Activated naive CD4-positive, alpha-beta T cell treated with anti-CD3 and anti-CD28 coated beads for 36 hours (primary cell): ENCODE measurements around the gene TM4SF18. TPM values are rescaled to one million over a fixed set of nuclear protein-coding genes. Genes with fewer than 3 reads are reported as not detected.

Experiments used
- CTCF ChIA-PET: fragments of 350-600 bp; sonication (Branson Sonifier 250); formaldehyde crosslinking; loops from one replicate; lab custom pipeline; 2021; ENCODE audit warnings: antibody characterized with exemption; lab: Charles Lee
- DNase-seq: peaks from one replicate; pipeline ENCODE4 v3.0.0-alpha.2; 2020
- H3K27ac Mint-ChIP-seq: one replicate; pipeline ENCODE4 v1.8.0; 2021; ENCODE audit warnings: mild to moderate bottlenecking, mixed read lengths
- H3K27me3 Mint-ChIP-seq: one replicate; pipeline ENCODE4 v1.8.0; 2021; ENCODE audit warnings: low read depth, mixed read lengths
- H3K36me3 Mint-ChIP-seq: one replicate; pipeline ENCODE4 v1.8.0; 2021; ENCODE audit warnings: low read depth, mixed read lengths
- H3K4me1 Mint-ChIP-seq: one replicate; pipeline ENCODE4 v1.8.0; 2021; ENCODE audit warnings: low read depth, mixed read lengths
- H3K4me3 Mint-ChIP-seq: one replicate; pipeline ENCODE4 v1.8.0; 2021; ENCODE audit warnings: mild to moderate bottlenecking, moderate library complexity, mixed read lengths
- H3K9me3 Mint-ChIP-seq: one replicate; pipeline ENCODE4 v1.8.0; 2021; ENCODE audit warnings: mixed read lengths
- intact Hi-C: fragments of 100-400 bp; cut with micrococcal nuclease; formaldehyde crosslinking; loops from one replicate; pipeline ENCODE4 v1.15.1; 2023
- total RNA-seq, 2 experiments: library from RNA; stranded (reverse); gene quantifications; one replicate each; pipeline ENCODE4 v1.2.3, GENCODE V29; 2021

The TM4SF18 gene
- total RNA-seq, 2 experiments from 2014 or later, result not detected

DNA sequence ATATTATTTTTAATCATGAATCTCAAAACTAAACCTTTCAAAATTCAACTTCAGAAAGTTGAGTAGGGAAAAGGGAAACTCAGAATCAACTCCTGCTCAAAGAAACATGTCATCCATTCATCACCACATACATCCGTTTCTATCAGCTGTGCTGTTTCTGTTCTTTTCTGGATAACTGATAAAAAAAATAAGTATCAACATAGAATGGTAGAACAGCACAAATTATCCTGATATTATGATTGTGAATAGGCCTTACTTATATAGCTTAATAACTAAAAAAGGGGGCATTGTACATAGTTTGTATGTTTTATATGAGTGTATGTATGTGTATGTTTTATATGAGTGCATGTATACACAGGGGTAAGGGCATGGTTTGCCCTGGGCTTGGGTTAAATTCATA lies 41.0 kb upstream of the TM4SF18 start:
- no peaks in the 10 kb centered on the region for H3K9me3 Mint-ChIP-seq
- intact Hi-C loops, result no loop called here
- H3K4me1 Mint-ChIP-seq, result no peaks in the 10 kb centered on the region
- no peaks in the 10 kb centered on the region for H3K36me3 Mint-ChIP-seq
- H3K27me3 Mint-ChIP-seq, result peaks cover 16% of the 10 kb centered on the region
- H3K4me3 Mint-ChIP-seq, result no peak overlapping the region
- no peak for DNase-seq
- CTCF ChIA-PET, result no interaction called here
- H3K27ac Mint-ChIP-seq, result no peak overlapping the region

DNA sequence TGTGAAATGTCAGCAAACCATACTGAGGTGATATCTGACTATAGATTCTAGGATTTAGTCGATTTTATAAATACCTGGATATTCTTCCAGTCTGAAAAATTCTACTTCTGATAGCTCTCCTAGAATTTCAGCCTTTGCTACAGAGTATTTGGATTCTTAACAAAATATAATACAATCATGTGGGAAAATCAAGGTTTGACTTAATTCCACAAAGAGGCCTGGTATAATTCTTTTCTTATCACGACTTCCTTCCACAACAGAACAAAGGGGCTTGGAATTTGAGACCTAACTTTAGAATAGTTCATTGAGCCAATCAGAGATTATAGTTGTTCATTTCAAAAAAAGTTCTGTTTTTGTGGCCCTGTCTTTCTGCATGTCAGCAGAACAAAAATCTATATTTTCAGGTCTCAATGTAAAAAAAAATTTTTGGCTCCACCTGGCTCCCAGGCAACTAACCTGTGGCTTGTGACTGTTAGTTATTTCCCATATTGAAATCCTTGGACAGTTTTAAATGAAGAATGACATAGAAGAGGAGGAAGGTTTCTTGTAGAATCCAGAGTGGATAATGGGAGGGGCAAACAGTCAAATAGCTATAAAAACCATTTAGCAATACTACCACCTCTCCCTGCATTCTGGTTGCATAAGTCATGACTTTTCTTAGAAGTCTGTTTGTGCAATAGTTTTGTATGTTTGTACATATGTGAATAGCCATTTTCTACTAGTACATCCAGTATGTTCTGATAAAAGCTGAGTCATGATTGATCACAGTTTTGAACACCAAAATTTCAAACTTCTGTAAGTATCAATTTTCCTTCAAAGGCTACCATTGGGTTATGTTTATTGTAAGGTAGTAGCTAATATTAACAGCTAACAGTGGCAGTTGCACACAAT lies 40.0 kb upstream of the TM4SF18 start:
- no peaks in the 10 kb centered on the region for H3K36me3 Mint-ChIP-seq
- no peak for DNase-seq
- H3K4me1 Mint-ChIP-seq, result no peaks in the 10 kb centered on the region
- CTCF ChIA-PET, result interaction anchor here (0.6 kb wide), 1 partner anchor 87 kb away, joined by 3 read pairs; no protein-coding TSS in a partner anchor
- no peak overlapping the region for H3K27ac Mint-ChIP-seq
- H3K9me3 Mint-ChIP-seq, result no peaks in the 10 kb centered on the region
- no peak overlapping the region for H3K4me3 Mint-ChIP-seq
- H3K27me3 Mint-ChIP-seq, result peaks cover 20% of the 10 kb centered on the region
- intact Hi-C loops, result no loop called here

GRCh38 chr3:149371723-149372114 lies 38.3 kb upstream of the TM4SF18 start:
- Mint-ChIP-seq H3K4me1 (peaks cover 7% of the 10 kb centered on the region), H3K9me3 (no peaks in the 10 kb centered on the region), H3K36me3 (no peaks in the 10 kb centered on the region), H3K4me3 (no peak overlapping the region), H3K27ac (no peak overlapping the region), H3K27me3 (peaks cover 16% of the 10 kb centered on the region)
- intact Hi-C loops, result no loop called here
- CTCF ChIA-PET, result no interaction called here
- DNase-seq, result no peak

- Mint-ChIP-seq H3K27me3 (peaks cover 15% of the 10 kb centered on the region), H3K4me3 (no peak overlapping the region), H3K27ac (no peak overlapping the region), H3K4me1 (peaks cover 8% of the 10 kb centered on the region), H3K36me3 (no peaks in the 10 kb centered on the region), H3K9me3 (no peaks in the 10 kb centered on the region)
- DNase-seq, result no peak
- CTCF ChIA-PET, result no interaction called here
- intact Hi-C loops, result no loop called here
Measured at GRCh38 chr3:149371001-149371722, 37.7 kb upstream of the TM4SF18 start.

DNA sequence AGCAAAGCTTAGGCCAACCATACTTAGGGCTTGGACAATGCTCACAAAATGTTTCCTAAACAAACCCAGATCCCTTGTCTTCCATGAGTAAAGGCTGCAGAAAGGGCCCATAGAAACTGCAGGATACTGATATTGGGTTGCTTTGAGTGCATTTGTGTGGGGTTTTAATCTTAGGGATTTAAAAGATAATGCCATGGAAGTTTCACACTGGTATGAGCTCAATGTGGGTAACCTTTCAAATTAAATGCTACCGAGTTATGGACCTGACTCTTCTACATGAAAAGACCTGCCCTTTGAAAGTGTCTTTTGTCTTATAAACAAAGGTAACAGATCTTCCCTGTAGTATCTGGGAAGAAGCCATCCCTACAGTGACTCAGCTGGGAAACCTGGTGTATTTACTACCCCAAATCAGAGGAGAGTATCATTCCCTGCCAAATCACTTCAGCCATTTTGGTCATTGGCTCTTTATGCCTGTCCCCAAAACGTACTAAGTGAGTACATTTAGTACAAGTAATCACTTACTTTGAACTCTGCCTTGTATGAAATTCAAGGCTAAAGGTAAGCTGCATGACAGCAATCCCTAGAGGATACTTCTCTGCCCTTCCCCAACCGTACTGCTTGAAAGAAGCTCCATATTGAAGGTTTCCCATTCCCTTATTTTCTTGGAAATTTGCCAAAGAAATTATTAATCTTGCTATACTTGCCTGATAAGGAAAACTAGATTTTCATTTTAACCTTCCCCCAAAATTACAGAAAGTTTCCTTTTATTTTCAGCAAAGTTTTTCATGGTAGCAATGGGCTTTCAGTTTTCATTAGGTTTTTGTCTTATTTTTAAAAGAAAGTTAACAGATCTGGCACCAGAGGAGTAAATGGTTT lies 36.8 kb upstream of the TM4SF18 start:
- Mint-ChIP-seq H3K4me1 (peaks cover 8% of the 10 kb centered on the region), H3K4me3 (no peak overlapping the region), H3K36me3 (no peaks in the 10 kb centered on the region), H3K27me3 (peaks cover 15% of the 10 kb centered on the region), H3K27ac (no peak overlapping the region), H3K9me3 (no peaks in the 10 kb centered on the region)
- CTCF ChIA-PET, result no interaction called here
- DNase-seq, result no peak
- intact Hi-C loops, result no loop called here

DNA sequence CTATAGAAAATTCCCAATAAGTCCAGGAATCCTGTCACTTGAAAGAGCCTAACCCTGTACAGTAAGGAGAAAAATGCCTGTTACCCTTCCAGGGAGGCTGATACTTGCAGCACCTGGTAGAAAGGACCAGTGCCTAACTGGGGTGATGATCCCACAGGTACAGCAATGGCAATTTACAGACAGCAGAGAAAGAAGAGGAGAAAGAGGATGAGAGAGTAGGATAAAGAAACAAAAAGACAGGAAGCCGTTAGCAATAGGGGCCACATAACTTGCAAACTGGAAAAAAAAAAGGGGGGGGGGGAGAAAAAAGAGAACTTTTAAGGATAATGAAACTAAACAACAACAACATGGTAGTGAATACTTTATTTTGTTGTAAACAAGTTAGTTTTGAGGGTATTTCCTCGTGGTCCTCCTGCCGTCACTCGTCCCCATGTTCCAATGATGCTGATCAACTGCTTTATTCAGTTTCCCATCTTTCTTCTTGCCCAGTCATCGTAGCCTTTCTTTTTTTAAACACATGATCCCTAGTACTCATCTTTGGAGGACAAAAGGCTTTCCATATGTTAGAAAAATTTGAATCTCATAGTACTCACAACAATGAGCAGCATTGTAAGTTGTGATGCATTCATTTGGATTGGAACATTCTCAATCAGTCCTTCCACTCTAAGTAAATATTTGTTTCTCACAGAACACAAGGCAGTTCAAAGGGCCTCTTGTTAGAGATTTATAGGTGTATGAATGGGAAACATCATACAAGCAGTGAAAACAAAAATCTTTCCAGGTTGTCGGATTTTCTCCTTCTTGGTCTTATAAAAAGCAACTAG lies 35.5 kb upstream of the TM4SF18 start:
- H3K4me3 Mint-ChIP-seq, result no peak overlapping the region
- H3K9me3 Mint-ChIP-seq, result no peaks in the 10 kb centered on the region
- H3K36me3 Mint-ChIP-seq, result no peaks in the 10 kb centered on the region
- no peak overlapping the region for H3K27ac Mint-ChIP-seq
- H3K4me1 Mint-ChIP-seq, result peaks cover 8% of the 10 kb centered on the region
- CTCF ChIA-PET, result no interaction called here
- intact Hi-C loops, result no loop called here
- peaks cover 15% of the 10 kb centered on the region for H3K27me3 Mint-ChIP-seq
- DNase-seq, result no peak

- CTCF ChIA-PET, result no interaction called here
- H3K4me3 Mint-ChIP-seq, result no peak overlapping the region
- H3K4me1 Mint-ChIP-seq, result peaks cover 8% of the 10 kb centered on the region
- no peaks in the 10 kb centered on the region for H3K36me3 Mint-ChIP-seq
- no peak overlapping the region for H3K27ac Mint-ChIP-seq
- DNase-seq, result no peak
- H3K9me3 Mint-ChIP-seq, result no peaks in the 10 kb centered on the region
- peaks cover 17% of the 10 kb centered on the region for H3K27me3 Mint-ChIP-seq
- intact Hi-C loops, result no loop called here
Measured at GRCh38 chr3:149368201-149368673, 34.8 kb upstream of the TM4SF18 start.

DNA sequence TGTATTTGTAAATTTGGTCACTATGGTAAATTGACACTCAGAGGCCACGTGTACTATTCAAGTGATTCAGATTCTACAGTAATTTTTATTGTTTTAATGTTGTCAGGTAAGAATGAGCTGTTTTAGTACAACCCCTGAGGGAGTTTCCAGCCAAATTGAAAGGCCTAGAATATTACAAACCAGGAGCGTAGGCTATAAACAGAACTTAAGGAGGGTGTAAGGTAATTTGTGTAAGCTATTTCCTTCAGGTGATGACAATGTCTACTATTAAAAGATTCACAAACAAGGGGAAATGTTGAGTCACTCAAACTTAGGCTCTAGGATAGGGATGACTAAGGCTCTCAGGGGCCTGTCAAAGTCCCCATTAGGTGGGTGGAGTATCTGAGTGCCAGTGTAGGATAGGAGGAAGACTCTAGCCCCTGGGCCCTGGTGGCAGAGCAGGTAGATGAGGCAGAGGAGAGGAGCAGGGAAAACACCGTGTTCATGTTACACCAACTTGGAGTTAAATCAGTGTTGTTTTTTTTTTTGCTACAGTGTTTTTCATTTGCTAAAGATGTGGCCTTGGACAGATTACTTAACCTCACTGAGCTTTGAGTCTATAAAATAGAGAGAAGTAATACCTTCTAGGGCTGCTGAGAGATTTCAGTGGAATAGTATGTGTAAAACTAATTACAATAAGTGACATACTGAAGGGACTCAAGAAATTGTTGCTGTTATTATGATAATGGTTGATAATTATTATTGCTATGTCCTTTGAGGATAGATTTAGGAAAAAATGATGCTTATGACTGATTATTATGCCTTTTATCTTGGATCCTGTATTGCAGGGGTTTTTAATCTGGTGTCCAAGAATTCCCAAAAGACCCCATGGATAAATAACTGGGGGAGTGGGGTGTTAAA lies 33.8 kb upstream of the TM4SF18 start:
- no peak overlapping the region for H3K4me3 Mint-ChIP-seq
- H3K9me3 Mint-ChIP-seq, result no peaks in the 10 kb centered on the region
- CTCF ChIA-PET, result no interaction called here
- intact Hi-C loops, result loop anchor here (2.0 kb wide), 1 partner anchor 336 kb away; no protein-coding TSS in a partner anchor
- peak; percentile 43 for DNase-seq
- no peaks in the 10 kb centered on the region for H3K36me3 Mint-ChIP-seq
- peaks cover 17% of the 10 kb centered on the region for H3K27me3 Mint-ChIP-seq
- H3K27ac Mint-ChIP-seq, result no peak overlapping the region
- peaks cover 8% of the 10 kb centered on the region for H3K4me1 Mint-ChIP-seq

- DNase-seq, result no peak
- H3K27me3 Mint-ChIP-seq, result peaks cover 14% of the 10 kb centered on the region
- H3K9me3 Mint-ChIP-seq, result no peaks in the 10 kb centered on the region
- CTCF ChIA-PET, result no interaction called here
- no peaks in the 10 kb centered on the region for H3K36me3 Mint-ChIP-seq
- no peak overlapping the region for H3K4me3 Mint-ChIP-seq
- intact Hi-C loops, result loop anchor here (2.0 kb wide), 1 partner anchor 337 kb away; no protein-coding TSS in a partner anchor
- peaks cover 8% of the 10 kb centered on the region for H3K4me1 Mint-ChIP-seq
- no peak overlapping the region for H3K27ac Mint-ChIP-seq
Measured at GRCh38 chr3:149366031-149366430, 32.6 kb upstream of the TM4SF18 start.

DNA sequence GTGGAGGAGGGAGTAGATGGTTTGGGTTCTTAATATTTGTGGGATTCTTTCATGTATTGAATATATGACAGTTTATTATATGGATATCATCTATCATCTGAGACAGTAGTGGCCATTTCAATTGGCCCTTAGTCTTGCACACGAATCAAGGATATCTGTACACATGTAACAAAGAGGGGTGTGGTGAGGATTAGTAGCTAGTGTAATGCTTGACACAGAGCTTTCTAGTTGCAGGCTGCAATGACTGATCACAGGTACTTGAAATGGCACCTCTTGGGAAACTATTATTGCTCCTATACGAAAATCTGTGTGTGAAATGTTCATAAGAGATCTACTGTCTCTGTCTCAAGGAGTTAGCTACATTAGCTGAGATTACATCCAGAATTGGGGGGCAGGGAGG lies 31.2 kb upstream of the TM4SF18 start:
- H3K4me1 Mint-ChIP-seq, result peaks cover 8% of the 10 kb centered on the region
- intact Hi-C loops, result no loop called here
- DNase-seq, result no peak
- peaks cover 10% of the 10 kb centered on the region for H3K27me3 Mint-ChIP-seq
- no peak overlapping the region for H3K4me3 Mint-ChIP-seq
- H3K9me3 Mint-ChIP-seq, result no peaks in the 10 kb centered on the region
- CTCF ChIA-PET, result no interaction called here
- no peak overlapping the region for H3K27ac Mint-ChIP-seq
- no peaks in the 10 kb centered on the region for H3K36me3 Mint-ChIP-seq

DNA sequence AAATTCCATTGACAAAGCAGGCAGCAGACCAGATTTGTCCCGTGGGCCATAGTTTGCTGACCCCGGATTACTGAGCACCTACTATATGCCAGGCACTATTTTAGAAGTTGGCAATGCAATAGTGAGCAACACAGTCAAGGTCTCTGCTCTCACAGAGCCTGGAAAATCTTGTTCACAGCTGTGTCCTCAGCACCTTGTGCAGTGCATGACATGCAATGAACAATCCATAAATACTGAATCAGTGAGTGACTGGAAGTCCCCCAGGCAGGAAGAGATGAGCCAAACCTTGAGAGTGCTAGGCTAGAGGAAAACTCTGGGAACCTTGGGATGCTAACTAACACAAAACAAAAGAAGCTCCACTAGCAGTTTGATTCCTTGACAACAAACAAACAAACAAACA lies 29.6 kb upstream of the TM4SF18 start:
- H3K27me3 Mint-ChIP-seq, result peaks cover 8% of the 10 kb centered on the region
- intact Hi-C loops, result no loop called here
- H3K9me3 Mint-ChIP-seq, result no peaks in the 10 kb centered on the region
- H3K36me3 Mint-ChIP-seq, result no peaks in the 10 kb centered on the region
- peaks cover 8% of the 10 kb centered on the region for H3K4me1 Mint-ChIP-seq
- CTCF ChIA-PET, result interaction anchor here (0.6 to 1.4 kb wide), 3 partner anchors 12 to 126 kb away, joined by 3 to 4 read pairs (median 4); no protein-coding TSS in a partner anchor
- H3K27ac Mint-ChIP-seq, result no peak overlapping the region
- no peak overlapping the region for H3K4me3 Mint-ChIP-seq
- no peak for DNase-seq
